Activated gamma-delta T cell treated with anti-CD3 and anti-CD28 coated beads, Interleukin-2, amount 50 U/mL, for 16 hours (primary cell): Measurements from ENCODE around the gene GRID2IP.
"Not testable (repeated sequence)": the region's sequence is repeated elsewhere in the genome, so short reads cannot be mapped to it uniquely, and the experiment has no call there.

ENCODE experiments used
- DNase-seq: peaks from one replicate; pipeline ENCODE4 v3.0.0-alpha.2; 2020; ENCODE audit warnings: low read depth

The GRID2IP gene

DNA sequence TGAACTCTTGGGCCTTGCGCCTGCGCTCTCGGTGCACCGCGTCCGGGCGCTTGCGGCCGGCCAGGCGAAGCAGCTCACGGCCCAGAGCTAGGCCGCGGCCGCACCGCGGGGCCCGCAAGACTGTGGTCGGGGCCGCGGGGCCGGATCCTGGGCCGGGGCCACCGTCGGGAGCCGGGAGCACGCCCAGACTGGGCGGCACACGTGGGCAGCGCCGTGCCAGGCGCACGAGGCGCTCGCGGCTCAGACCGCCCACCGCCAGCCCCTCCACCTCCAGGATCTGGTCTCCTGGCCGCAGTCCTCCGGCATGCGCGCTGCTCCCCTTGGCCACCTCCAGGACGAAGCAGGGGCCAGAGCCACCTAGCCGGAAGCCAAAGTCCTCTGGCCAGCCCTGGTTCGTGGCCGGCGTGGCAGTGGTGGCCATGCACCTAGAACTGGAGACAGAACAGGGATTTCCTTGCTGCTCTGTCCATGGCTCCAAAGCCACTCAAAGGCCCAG lies at the start of gene GRID2IP:
TSS of gene GRID2IP (minus strand) at position 446 of the 496 bp plus-strand sequence. CDS start at position 421, 25 bp downstream.
- no peak for DNase-seq

GRCh38 chr7:6600093-6600492 lies 48.8 kb upstream of the GRID2IP start:
- DNase-seq, result no peak

GRCh38 chr7:6590645-6591110 lies 39.4 kb upstream of the GRID2IP start:
- no peak for DNase-seq

GRCh38 chr7:6589829-6590644 lies 38.8 kb upstream of the GRID2IP start, which contains the start of gene INTS15:
Gene INTS15, plus strand, starts transcription at chr7:6590021. Its CDS starts 263 bp downstream, at chr7:6590284.
- DNase-seq, result peak; percentile 72

DNA sequence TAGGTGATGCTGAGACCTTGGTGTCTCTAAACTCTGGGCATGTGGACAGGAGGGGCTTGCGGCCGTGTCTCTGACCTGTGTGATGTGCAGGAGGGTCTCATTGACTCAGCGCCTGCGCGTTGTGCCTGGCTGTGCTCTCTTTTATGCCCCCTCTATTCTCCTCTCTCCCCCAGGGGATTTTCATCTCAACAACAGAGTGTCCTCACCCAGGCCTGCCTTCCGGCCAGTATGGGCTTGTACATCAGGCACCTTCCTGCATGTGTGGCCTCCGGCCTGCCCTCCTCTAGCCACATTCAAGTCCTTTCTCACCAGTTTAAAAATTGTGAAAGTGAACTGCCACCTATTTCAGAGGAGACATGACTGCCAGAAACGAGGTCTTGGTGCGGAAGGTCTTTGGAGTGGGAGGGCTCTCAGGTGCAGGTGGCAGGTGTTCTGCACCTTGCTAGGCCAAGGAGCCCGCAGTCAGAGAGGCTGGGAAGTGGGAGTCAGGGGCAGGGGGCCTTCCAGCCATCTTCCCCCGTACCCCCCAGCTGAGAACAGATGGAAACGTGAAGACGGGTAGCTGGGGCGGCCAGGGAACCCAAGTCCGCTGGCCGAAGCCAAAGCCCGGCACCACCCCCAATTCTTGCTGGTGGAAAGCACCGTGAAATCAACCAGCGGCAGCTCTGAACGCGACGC lies 38.0 kb upstream of the GRID2IP start:
- no peak for DNase-seq

DNA sequence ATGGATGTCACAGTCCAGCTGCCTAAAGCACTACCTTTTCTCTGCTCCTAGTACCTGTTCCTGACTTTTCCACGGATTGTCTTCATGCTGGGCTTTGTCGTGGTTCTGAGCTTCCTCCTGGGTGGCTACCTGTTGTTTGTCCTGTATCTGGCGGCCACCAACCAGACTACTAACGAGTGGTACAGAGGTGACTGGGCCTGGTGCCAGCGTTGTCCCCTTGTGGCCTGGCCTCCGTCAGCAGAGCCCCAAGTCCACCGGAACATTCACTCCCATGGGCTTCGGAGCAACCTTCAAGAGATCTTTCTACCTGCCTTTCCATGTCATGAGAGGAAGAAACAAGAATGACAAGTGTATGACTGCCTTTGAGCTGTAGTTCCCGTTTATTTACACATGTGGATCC lies 37.3 kb upstream of the GRID2IP start:
- DNase-seq, result no peak

- DNase-seq, result not testable (repeated sequence)
These were observed 34.6 kb upstream of the GRID2IP start for GRCh38 chr7:6585746-6586432.

- no peak for DNase-seq
These were observed 28.2 kb upstream of the GRID2IP start for GRCh38 chr7:6579446-6579845.

DNA sequence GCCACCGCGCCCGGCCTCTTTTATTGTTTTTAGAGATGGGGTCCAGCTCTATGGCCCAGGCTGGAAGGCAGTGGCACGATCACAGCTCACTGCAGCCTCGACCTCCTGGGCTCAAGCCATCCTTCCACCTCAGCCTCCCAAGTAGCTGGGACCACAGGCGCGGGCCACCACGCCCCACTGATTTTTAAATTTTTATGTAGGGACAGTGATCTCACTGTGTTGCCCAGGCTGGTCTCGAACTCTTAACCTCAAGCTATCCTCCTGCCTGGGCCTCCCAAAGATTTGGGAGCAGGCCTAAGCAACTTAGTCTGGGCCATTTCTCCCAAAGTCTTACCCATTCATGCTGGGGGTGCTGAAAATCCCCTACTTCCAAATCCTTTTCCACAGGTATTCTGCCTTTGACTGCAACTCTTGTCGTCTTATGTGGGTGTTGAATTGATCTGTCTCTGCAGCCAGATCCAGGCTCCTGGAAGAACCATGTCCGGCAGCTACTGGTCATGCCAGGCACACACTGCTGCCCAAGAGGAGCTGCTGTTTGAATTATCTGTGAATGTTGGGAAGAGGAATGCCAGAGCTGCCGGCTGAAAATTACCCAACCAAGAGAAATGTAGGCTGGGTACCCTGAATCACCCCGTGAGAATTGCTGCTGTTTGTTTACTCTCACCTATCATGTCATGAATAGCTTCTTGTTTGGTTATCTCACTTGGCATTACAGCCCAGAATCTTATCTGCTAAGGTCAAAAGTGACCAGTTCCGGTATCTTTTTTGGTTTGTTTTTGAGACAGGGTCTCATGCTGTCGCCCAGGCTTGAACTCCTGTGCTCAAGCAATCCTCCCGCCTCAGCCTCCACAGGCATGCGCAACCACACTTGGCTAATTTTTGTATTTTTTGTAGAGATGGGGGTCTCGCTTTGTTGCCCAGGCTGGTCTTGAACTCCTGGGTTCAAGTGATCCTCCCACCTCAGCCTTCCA lies 27.1 kb upstream of the GRID2IP start:
- DNase-seq, result no peak

DNA sequence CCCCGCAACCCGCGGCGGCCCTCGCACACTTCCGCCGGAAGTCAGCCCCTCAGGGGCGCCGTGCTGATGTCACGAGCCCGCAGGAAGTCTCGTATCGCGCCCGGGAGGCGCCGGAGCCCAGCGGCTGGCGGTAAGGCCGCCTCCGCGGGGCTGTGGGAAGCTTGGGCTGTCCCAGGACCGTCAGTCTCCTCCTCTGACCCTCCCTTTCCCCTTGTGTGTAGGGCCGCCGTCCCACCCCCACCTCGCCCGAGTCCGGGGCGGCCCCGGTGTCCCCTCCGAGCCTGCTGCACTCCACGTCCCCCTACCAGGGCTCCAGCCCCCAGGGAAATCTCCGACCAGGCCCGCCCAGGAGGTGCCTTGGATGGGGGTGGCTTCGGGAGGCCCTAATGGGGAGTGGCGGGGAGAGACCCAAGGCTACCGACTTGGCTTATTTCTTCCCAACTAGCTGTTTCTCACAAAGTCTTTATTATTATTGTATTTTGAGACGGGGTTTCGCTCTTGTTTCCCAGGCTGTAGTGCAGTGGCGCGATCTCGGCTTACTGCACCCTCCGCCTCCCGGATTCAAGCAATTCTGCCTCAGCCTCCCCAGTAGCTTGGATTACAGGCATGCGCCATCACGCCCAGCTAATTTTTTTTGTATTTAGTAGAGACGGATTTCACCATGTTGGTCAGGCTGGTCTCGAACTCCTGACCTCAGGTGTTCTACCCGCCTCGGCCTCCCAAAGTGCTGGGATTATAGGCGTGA lies 26.3 kb upstream of the GRID2IP start, which contains the start of gene ZDHHC4:
TSS of gene ZDHHC4 (plus strand) at position 86 of the 745 bp plus-strand sequence. CDS start 3,108 bp downstream, outside the sequence.
- peak; percentile 82 for DNase-seq

DNA sequence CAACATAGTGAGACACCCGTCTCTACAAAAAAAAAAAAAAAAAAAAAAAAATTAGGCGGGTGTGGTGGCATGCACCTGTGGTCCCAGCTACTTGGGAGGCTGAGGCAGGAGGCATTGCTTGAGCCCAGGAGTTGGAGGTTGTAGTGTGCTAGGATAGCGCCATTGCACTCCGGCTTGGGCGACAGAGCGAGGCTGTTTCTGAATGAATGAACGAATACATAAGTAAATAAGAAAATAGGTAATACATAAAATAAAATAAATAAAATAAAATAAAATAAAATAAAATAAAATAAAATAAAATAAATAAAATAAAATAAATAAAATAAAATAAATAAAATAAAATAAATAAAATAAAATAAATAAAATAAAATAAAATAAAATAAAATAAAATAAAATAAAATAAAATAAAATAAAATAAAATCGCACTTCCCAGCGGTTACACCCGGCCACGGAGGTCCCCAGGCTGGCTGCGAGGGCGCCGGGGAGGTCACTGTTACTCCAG lies 25.7 kb upstream of the GRID2IP start:
- DNase-seq, result not testable (repeated sequence)

- DNase-seq, result no peak
These were observed 25.0 kb upstream of the GRID2IP start for GRCh38 chr7:6576024-6576866.

DNA sequence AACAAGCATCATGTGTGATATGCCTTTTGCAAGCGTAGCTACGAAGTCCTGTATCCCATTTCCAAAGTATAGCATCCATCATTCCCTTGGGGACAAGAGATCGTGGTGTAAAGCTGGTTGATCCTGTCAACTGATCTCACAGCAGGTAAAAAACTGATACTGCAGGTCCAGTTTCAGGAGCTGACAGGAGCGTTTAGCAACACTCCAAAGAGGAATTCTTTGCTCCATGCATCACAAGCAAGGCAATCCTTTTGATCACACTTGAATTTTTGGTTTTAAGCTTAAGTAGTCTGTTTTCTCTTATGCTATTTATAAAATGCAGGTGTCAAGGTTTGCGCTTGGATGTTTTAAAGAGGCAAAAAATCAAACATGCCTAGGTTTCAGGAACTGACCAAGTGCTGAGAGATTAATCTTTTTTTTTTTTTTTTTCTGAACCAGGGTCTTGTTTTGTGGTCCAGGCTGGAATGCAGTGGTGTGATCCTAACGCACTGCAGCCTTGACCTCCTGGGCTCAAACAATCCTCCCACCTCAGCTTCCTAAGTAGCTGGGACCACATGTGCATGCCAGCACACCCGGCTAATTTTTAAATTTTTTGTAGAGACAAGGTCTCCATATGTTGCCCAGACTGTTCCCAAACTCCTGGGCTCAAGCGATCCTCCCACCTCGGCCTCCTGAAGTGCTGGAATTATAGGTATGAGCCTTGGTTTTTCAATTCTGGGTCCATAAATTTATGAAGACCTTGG lies 24.2 kb upstream of the GRID2IP start:
- DNase-seq, result no peak

GRCh38 chr7:6571160-6571779 lies 20.0 kb upstream of the GRID2IP start:
- DNase-seq, result no peak

- no peak for DNase-seq
These were observed 16.6 kb upstream of the GRID2IP start for GRCh38 chr7:6567886-6568285.

DNA sequence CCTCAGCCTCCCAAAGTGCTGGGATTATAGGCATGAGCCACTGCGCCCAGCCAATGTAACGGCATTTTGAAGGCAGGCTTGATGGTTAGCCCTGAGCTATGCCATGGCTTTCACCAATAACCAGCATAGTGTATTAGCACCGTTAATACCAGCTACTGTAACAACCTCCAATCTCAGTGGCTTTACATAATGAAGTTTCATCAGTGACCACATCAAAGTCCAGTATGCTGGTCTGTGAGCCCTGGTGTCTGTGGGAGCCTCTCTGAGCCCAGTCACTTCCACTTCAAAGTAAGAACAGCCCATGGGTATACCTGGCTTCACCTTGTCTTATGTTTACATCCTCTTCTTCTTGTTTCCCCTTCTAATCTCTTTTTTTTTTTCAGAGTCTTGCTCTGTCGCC lies 14.4 kb upstream of the GRID2IP start:
- DNase-seq, result no peak

- DNase-seq, result no peak
These were observed 12.9 kb upstream of the GRID2IP start for GRCh38 chr7:6563936-6564770.
